NCI-H1436 (cell line): Measurements from ENCODE around the gene PDE5A.

Experiments
- DNase-seq: peaks from one replicate; lab custom pipeline; 2025; lab: John Stamatoyannopoulos, UW

PDE5A gene

DNA sequence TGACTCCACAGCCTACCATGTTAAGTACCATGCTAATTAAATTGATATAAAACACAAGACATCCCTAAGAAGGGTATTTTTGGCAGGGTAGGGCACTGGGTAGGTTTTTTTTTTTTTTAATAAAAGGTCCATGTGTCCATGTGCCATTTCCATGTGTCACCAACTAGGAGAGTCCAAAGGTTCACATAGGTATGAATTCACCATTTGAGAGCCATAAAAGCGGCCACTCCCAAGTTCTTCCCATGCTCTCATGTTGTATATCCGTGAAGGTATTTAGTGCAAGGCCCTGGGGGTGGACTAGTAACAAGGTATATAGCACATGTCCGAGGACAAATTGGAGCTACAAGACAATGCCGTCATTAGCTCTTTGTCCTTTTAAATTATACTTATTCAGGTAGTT is 107.3 kb downstream of the PDE5A start:
- no peak for DNase-seq

DNA sequence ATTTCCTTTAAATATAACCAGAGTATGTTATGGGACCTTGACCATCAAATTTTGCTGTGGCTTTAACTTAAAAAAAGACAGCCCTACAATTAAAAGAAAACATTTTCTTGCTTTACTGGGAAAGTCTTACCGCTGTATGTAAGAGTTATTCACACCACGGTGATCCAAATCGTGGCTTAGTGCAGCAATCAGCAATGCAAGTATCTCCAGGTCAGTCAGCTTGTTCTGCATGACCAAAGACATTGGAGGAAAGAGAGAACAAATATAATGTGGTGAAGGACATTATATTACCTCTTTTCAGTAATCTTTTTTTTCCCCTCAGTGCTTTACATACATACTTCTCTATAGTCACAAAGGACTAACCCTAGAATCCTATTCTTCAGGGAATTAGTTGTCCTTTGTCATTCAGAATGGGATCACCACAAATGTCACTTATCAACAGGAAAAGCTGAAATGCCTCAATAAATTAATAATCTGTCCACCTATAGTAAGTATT is 109.6 kb downstream of the PDE5A start:
- DNase-seq = no peak

GRCh38 chr4:119518230-119518892 is 110.2 kb downstream of the PDE5A start:
- DNase-seq = no peak

DNA sequence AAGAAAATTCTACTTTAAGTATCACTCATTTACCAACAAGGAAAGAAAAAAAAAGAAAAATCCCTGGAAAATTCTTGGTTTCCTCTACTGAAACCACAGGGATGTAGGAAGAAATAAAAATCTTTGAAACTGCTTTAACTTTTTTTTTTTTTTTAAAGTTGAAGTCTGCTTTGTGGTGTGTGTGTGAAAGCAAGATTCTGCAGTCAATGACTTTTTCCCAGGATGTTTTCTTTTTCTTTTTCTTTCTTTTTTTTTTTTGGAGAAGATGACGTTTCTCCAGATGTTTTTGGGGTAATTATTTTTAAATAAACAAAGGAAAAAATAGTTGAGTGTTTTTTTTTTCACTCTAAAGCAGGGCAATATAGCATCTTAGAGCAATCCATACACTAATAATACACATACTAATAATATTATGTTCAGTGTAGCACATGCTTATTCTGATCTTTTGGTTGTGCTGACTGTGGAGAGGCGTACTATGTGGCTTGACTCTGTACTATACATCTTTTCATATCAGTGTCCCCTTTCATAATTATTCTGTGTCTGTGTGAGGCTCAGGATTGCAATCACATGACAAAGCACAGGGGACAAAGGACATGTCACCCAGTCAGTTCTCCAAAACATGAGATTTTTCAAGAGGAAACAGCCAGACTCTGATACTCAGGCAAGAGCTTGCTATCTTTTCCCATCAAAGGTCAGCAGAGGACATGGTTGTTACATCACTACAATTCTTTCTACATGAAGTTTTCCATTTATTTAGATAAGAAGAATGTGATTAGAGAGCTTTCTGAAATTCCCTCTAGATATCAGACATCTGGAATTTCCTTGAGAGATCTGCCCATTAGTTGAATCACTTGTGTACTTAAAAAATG is 111.0 kb downstream of the PDE5A start:
- DNase-seq = no peak

DNA sequence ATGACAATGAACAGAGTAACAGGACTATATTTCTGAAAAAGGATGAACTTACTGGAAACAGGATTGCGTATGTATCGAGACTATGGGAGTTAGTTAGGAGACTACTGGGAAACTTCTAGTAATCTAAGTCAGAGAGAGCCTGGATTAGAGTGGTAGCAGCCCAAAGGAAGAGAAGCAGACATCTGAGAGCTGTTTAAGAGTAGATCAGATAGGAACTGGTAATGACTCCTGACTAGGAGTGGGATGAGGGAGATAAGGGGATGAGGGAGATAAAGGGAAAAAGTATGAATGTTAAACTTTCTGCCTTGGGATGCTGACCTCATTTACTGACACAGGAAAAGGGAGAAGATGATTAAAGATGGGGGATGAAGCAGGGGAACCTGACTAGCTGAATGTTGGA is 116.2 kb downstream of the PDE5A start:
- DNase-seq = no peak

- DNase-seq = no peak
Observed at GRCh38 chr4:119510395-119511149, 118.0 kb downstream of the PDE5A start.

DNA sequence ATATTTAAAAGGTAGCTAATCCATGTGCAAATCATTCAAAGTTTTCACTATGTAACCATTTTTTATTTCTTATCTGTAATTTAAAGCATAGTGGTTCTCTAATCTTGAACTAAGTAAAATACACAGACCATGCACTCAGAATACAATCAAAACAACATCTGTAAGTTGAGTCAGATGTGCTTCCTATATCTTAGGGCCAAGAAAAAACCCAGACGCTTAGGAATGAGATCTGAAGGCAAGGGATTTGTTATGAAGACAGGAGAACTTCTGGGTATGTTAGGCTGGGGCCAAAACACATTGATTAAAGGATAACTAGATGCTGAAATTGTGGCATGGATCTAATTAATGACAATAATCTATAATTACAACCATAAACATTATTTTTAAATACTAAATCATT is 120.3 kb downstream of the PDE5A start:
- no peak for DNase-seq

- DNase-seq = no peak
Observed at GRCh38 chr4:119506806-119507205, 121.8 kb downstream of the PDE5A start.

GRCh38 chr4:119504616-119505015 is 124.0 kb downstream of the PDE5A start:
- no peak for DNase-seq

- no peak for DNase-seq
Observed at GRCh38 chr4:119501740-119502139, 126.9 kb downstream of the PDE5A start.

- DNase-seq = no peak
Observed at GRCh38 chr4:119498527-119498926, 130.1 kb downstream of the PDE5A start.

DNA sequence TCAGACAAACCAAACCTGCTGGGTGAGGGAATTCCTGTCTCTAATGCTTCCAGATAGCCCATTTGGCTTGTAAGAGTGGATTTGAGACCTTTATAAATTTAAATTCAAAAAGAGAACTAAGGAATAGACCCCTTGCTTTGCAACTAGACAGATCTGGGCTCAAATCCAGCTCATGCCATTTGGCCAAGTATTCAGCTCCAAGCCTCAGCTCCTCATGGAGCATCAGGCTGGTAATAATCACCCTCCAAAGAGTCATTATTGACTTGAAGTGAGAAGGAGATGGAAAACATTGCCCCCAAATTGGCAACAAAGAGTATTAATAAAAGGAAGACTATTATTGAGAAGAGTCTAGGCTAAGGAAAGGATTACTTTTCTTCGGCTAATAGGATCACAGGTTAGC is 134.7 kb downstream of the PDE5A start:
- DNase-seq = no peak

DNA sequence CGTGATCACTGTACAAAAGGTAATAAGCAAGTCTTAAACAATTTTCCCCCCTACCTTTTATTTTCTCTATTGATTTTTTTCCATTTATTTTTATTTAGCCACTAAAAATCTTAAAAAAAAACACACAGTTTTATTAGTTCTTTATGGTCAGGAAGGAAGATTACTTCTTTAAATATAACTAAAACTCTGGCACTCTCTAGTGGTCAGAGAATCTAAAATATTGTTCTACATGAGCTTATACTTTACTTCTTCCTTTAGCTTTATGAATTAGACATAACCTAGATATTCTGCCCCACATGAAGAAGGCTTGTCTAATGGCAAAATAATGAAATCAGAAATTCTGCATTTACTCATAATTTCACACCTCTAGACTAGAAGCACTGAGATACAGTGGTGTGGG is 135.2 kb downstream of the PDE5A start:
- no peak for DNase-seq

DNA sequence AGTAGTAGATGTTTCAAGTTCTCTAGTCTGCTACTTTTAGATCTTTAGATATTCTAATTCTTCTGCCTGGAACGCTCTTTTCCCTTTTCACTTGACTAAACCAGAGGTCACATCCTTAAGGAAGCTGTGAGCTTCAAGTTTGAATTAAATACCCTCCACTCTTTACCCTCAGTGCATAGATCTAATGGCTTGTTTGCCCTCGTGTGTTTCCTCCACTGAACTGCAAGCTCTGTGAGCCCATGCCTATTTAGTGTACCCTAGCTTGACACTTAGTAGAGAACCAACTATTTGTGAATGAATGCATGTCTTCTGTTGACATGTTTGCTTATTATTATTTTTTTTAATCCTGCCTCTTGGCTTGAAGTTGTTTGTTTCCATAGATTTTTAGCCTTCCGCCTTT is 138.3 kb downstream of the PDE5A start:
- no peak for DNase-seq

DNA sequence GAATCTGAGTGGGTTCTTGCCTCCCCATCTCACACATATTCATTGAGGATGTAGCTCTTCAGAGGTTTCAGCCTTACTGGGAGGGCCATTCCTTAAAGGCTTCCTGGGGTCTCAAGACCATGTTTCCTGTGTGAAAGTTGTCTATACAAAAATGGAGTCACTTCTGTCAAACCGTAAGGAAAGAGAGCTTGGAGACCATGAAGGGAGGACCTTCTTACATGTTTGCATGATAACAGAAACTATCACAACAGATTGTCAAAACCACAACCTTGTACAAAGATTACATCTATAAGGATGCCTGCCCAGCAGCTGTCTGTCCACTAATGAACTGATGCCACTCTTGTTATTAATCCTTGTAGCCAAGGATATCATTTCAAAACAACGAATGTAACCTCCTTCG is 139.3 kb downstream of the PDE5A start:
- DNase-seq = no peak

DNA sequence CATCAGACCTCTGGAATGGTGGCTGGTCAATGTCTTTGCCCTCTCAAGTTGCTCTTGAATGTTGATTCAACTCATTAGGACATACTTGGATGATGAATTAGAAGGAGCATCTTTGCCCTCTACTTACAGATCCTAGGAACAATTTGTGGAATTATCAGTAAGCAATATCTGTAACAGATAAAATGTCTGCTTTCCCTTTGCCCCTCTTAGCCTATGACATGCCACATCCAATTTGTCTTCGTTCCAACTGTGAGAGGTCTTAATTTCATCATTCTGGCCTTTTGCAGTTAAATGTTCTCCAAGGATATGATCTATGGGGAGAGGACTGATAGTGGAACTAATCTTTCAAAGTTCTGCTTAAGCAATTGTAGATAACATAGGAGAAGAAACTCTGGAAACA is 148.3 kb downstream of the PDE5A start:
- no peak for DNase-seq

GRCh38 chr4:119479835-119480234 is 148.8 kb downstream of the PDE5A start:
- no peak for DNase-seq

DNA sequence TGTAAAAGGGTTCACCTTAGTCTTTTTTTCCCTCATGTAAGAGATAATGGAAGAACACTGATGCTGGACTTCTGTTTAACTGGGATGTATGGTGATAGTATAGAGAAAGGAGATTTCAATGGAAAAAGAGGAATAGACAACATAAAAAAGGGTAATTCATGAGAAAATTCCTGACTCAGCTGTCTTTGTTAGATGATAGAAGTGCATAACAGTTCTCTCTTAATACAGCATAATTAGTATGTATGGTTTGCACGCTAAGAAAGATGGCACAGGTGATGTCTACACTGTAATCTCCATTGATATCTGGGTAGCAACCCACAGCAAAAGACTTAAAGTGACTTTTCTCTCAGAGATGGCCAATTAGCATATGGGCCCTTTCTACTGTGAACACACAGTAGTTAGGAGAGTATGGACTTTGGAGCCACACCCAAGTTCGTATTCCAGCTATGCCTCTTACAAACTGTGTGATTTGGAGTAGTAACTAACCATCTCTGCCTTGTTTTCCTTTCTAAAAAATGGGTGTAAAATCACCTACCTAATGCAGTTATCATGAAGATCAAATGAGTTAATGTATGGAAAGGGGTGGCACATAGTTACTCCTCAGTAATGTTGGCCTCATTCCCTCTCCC is 149.3 kb downstream of the PDE5A start:
- no peak for DNase-seq

DNA sequence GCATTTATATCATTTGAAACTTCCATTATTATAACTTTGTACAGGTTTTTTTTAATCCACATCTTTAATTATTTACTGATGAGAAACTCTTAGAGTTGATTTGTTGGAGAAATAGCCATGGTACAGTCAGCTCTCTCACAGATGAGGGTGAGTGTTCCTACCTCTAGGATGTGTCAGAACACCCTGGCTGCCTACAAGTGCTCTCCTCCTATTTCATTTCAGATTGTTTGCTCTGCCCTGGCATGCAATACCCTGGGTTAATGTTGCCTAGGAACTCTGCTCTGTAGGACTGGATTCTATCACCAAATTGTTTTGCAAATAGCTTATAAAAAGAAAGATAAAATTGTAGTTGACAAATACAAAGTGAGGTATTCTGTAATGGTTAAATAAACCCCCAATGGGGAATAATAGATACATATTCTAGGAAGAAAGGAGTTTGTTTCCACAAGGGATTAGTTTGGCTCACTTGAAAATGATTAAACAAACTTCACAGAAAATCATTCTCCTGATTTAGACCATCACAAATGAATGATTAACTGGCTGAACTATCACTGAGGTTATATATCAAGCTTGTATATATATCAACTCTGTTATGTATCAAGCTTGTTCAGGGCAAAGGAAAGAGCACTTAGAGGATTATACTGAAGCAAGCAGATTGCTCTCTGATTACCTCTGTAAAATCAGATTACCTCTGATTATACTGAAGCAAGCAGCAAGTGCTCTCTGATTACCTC is 150.0 kb downstream of the PDE5A start:
- no peak for DNase-seq

GRCh38 chr4:119477412-119478053 is 151.1 kb downstream of the PDE5A start:
- no peak for DNase-seq

DNA sequence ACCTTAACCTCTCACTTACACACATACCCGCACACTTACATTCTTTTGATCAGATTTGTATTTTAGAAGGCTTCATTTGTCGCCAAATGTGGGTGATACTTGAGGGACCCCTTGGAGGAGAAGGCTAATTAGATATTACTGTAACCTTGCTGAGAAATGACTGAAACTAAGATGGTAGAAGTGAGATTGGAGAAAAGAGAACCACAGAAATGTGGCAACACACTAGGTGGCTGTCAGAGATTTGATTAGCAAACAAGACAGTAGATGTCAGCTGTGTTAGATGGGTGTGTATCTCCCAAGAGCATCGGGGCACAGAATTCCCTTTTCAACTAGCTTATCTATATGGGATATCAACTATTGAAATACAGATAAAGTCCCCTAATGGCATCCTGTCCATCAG is 157.3 kb downstream of the PDE5A start:
- DNase-seq = no peak
